ENCODE results near the gene CD1C.

DNA sequence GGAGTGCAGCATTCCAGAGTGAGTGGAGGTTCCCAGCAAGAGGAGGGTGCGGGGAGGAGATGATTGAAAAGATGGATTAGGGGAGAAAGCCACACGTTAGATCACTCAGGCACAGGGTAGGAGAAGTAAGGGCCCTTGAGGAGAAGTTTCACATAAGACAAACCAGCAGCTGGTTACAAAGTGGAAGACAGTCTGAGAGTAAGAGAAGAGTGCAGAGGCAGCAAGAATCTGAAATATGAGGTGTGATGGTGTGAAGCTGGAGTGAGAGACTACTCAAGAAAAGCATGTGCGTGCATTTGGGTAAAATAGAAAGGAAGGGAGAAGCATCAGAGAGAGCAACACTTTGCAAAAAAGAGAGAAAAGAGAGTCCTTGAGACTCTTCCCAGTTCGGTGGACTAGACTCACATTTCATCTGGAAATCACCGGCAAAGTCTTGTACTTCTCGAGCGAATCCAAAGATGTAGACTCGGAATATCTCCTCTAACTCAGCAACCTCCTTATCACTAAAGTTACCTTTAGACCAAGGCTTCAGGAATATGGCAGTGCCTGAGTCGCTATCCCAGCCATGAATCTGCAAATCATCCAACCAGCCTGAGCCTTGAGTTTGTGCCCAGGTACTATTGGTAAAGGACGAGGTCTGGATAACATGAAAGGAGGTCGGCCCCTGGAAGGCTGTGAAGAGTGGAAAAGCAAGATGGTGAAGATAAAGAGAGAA, 40.8 kb downstream of the CD1C start:
- no peak for TF ChIP-seq YY1 (IDR thresholded peaks at IDR 0.05; ENCODE audit: insufficient read depth, insufficient read length)
- no peak for TF ChIP-seq ZNF274 (IDR thresholded peaks at IDR 0.05; ENCODE audit: low read depth, low read length)

Data from NT2/D1 (cell line).